H1 (cell line): ENCODE results near the gene SASS6.

Experiments
- CTCF ChIP-seq, 3 experiments: IDR thresholded peaks; 1 replicate in 2 of 3; 2 replicates in 1 of 3; pipeline versions ENCODE4 v1.5.1 to v1.6.1; 2011; ENCODE audit warnings: low read length in 3 of 3, mild to moderate bottlenecking in 3 of 3, inconsistent platforms in 2 of 3, low read depth in 1 of 3, moderate library complexity in 1 of 3; ENCODE audit not compliant: insufficient read depth in 1 of 3; ENCODE audit errors: control extremely low read depth in 1 of 3
- EP300 ChIP-seq, 2 experiments: IDR thresholded peaks; 1 replicate in 1 of 2; 2 replicates in 1 of 2; pipeline ENCODE4 v1.6.1; 2011 to 2012; ENCODE audit warnings: low read depth in 2 of 2, low read length in 2 of 2, mild to moderate bottlenecking in 2 of 2, borderline replicate concordance in 1 of 2, inconsistent platforms in 1 of 2, moderate library complexity in 1 of 2
- EZH2 ChIP-seq: fragments of 200-600 bp; sonication (generic); IDR thresholded peaks from 2 replicates; pipeline ENCODE4 v1.7.1; 2012; ENCODE audit warnings: low read depth, mild to moderate bottlenecking, moderate library complexity, low read length, inconsistent platforms; ENCODE audit not compliant: severe bottlenecking
- RFX5 ChIP-seq: IDR thresholded peaks from 2 replicates; pipeline ENCODE4 v1.6.1; 2011; ENCODE audit warnings: low read depth, low read length, improper control_type of control experiment, borderline replicate concordance
- TAF1 ChIP-seq: IDR thresholded peaks from 2 replicates; pipeline ENCODE4 v1.6.1; 2011; ENCODE audit warnings: mild to moderate bottlenecking, low read depth, low read length
- TAF7 ChIP-seq: optimal IDR thresholded peaks from 2 replicates; pipeline ENCODE3; 2011; ENCODE audit warnings: low read depth, mild to moderate bottlenecking, inconsistent platforms, low read length, moderate library complexity, borderline replicate concordance
- ZNF274 ChIP-seq: IDR thresholded peaks from 2 replicates; pipeline ENCODE4 v1.7.0; 2012; ENCODE audit warnings: low read length, borderline replicate concordance; ENCODE audit errors: extremely low read depth

- TF ChIP-seq CTCF (IDR thresholded peaks at IDR 0.05; ENCODE audit: control extremely low read depth in 1 of 3, insufficient read depth in 1 of 3, low read depth in 1 of 3, low read length in 3 of 3) (no peak), EP300 (IDR thresholded peaks at IDR 0.05; ENCODE audit: borderline replicate concordance in 1 of 2, low read depth in 2 of 2, low read length in 2 of 2) (no peak), TAF1 (no peak), EZH2 (no peak), TAF7 (no peak), RFX5 (no peak), ZNF274 (no peak)
Measured at GRCh38 chr1:100074604-100075395, 57.9 kb downstream of the SASS6 start.
